Skeletal muscle tissue (tissue), 4 donors: Measurements from ENCODE around the gene BBX. TPM values are rescaled to one million over a fixed set of nuclear protein-coding genes. Genes with fewer than 3 reads are reported as not detected.

Experiments
- H3K27ac ChIP-seq: one replicate; pipeline ENCODE4 v1.7.0; 2013; ENCODE audit warnings: mild to moderate bottlenecking, low read depth, low read length, inconsistent platforms
- H3K27me3 ChIP-seq, 3 donors: one replicate each; pipeline ENCODE4 v1.7.0; 2013; ENCODE audit warnings: low read length in 3 of 3; ENCODE audit not compliant: control insufficient read depth in 3 of 3, insufficient read depth in 3 of 3
- H3K36me3 ChIP-seq, 3 donors: one replicate each; pipeline ENCODE4 v1.7.0; 2013; ENCODE audit warnings: low read length in 3 of 3; ENCODE audit not compliant: control insufficient read depth in 3 of 3, insufficient read depth in 3 of 3
- H3K4me1 ChIP-seq, 3 donors: one replicate each; pipeline ENCODE4 v1.7.0; 2013; ENCODE audit warnings: low read length in 3 of 3, mild to moderate bottlenecking in 3 of 3; ENCODE audit not compliant: control insufficient read depth in 3 of 3, insufficient read depth in 3 of 3
- H3K4me3 ChIP-seq, 3 donors: one replicate each; pipeline ENCODE4 v1.7.0; 2013; ENCODE audit warnings: low read length in 3 of 3
- H3K9ac ChIP-seq, 3 donors: one replicate each; pipeline ENCODE4 v1.7.0; 2013; ENCODE audit warnings: low read length in 3 of 3, mild to moderate bottlenecking in 3 of 3, moderate library complexity in 2 of 3, low read depth in 1 of 3
- H3K9me3 ChIP-seq, 3 donors: one replicate each; pipeline ENCODE4 v1.7.0; 2013; ENCODE audit warnings: low read length in 3 of 3; ENCODE audit not compliant: control insufficient read depth in 3 of 3
- total RNA-seq: library from RNA; depleted of rRNA; stranded (reverse); fragments of >200 nt; gene quantifications from one replicate; pipeline ENCODE4 v1.2.3, GENCODE V29; 2014
- donor health status: Osteomylitis.

BBX gene
- total RNA-seq, 1 donor from 2014 or later, result 32.9 TPM

- Histone ChIP-seq H3K36me3 (no peaks in the 10 kb centered on the region), H3K27ac (no peak overlapping the region), H3K27me3 (no peaks in the 10 kb centered on the region), H3K4me1 (no peaks in the 10 kb centered on the region), H3K9me3 (no peaks in the 10 kb centered on the region), H3K4me3 (no peak overlapping the region), H3K9ac (no peak overlapping the region)
Observed at GRCh38 chr3:107634099-107634489, 111.3 kb downstream of the BBX start.

- Histone ChIP-seq H3K4me3 (no peak overlapping the region), H3K27me3 (no peaks in the 10 kb centered on the region)
Observed at GRCh38 chr3:107637416-107638183, 114.8 kb downstream of the BBX start.

GRCh38 chr3:107641572-107642307 lies 119.0 kb downstream of the BBX start:
- H3K36me3 ChIP-seq, result no peaks in the 10 kb centered on the region
- H3K9me3 ChIP-seq, result no peaks in the 10 kb centered on the region
- no peaks in the 10 kb centered on the region for H3K27me3 ChIP-seq
- H3K27ac ChIP-seq, result no peak overlapping the region
- no peak overlapping the region for H3K9ac ChIP-seq
- H3K4me1 ChIP-seq, result peaks cover 0 to 4% (median 0%) of the 10 kb centered on the region in 3 donors
- no peak overlapping the region for H3K4me3 ChIP-seq

More at GRCh38 chr3:107637416-107638183, 114.8 kb downstream of the BBX start:
- Histone ChIP-seq H3K9ac (no peak overlapping the region), H3K4me1 (no peaks in the 10 kb centered on the region), H3K9me3 (no peaks in the 10 kb centered on the region), H3K36me3 (no peaks in the 10 kb centered on the region), H3K27ac (no peak overlapping the region)

GRCh38 chr3:107643038-107643883 lies 120.5 kb downstream of the BBX start:
- H3K4me3 ChIP-seq, result no peak overlapping the region
- peaks cover 0 to 4% (median 0%) of the 10 kb centered on the region in 3 donors for H3K4me1 ChIP-seq
- no peak overlapping the region for H3K9ac ChIP-seq
- H3K36me3 ChIP-seq, result no peaks in the 10 kb centered on the region
- H3K27ac ChIP-seq, result no peak overlapping the region
- no peaks in the 10 kb centered on the region for H3K27me3 ChIP-seq
- no peaks in the 10 kb centered on the region for H3K9me3 ChIP-seq

- H3K27ac ChIP-seq, result no peak overlapping the region
- no peaks in the 10 kb centered on the region for H3K9me3 ChIP-seq
- H3K4me3 ChIP-seq, result no peak overlapping the region
- H3K9ac ChIP-seq, result no peak overlapping the region
- no peaks in the 10 kb centered on the region for H3K27me3 ChIP-seq
- H3K4me1 ChIP-seq, result peaks cover 0 to 4% (median 0%) of the 10 kb centered on the region in 3 donors
- H3K36me3 ChIP-seq, result peaks cover 0 to 3% (median 0%) of the 10 kb centered on the region in 3 donors
Observed at GRCh38 chr3:107644631-107645030, 121.9 kb downstream of the BBX start.

GRCh38 chr3:107650788-107651187 lies 128.0 kb downstream of the BBX start:
- Histone ChIP-seq H3K9ac (no peak overlapping the region), H3K4me3 (no peak overlapping the region), H3K4me1 (no peaks in the 10 kb centered on the region), H3K27me3 (no peaks in the 10 kb centered on the region), H3K27ac (no peak overlapping the region), H3K9me3 (no peaks in the 10 kb centered on the region), H3K36me3 (peaks cover 0 to 3% (median 0%) of the 10 kb centered on the region in 3 donors)

GRCh38 chr3:107651782-107652181 lies 129.0 kb downstream of the BBX start:
- Histone ChIP-seq H3K27ac (no peak overlapping the region), H3K27me3 (no peaks in the 10 kb centered on the region), H3K9me3 (no peaks in the 10 kb centered on the region), H3K4me3 (no peak overlapping the region), H3K36me3 (peaks cover 0 to 3% (median 0%) of the 10 kb centered on the region in 3 donors), H3K9ac (no peak overlapping the region), H3K4me1 (no peaks in the 10 kb centered on the region)

- Histone ChIP-seq H3K4me3 (no peak overlapping the region), H3K36me3 (no peaks in the 10 kb centered on the region), H3K9ac (no peak overlapping the region), H3K9me3 (no peaks in the 10 kb centered on the region), H3K27ac (no peak overlapping the region), H3K27me3 (no peaks in the 10 kb centered on the region), H3K4me1 (no peaks in the 10 kb centered on the region)
Observed at GRCh38 chr3:107654218-107654617, 131.5 kb downstream of the BBX start.

- Histone ChIP-seq H3K9ac (no peak overlapping the region), H3K9me3 (no peaks in the 10 kb centered on the region), H3K27me3 (no peaks in the 10 kb centered on the region), H3K36me3 (no peaks in the 10 kb centered on the region), H3K4me3 (no peak overlapping the region), H3K4me1 (peaks cover 0 to 8% (median 6%) of the 10 kb centered on the region in 3 donors), H3K27ac (no peak overlapping the region)
Observed at GRCh38 chr3:107657971-107658370, 135.2 kb downstream of the BBX start.
